GM18508 (cell line): ENCODE measurements around the gene ADCK2.
"Not testable (repeated sequence)": the region's sequence is repeated elsewhere in the genome, so short reads cannot be mapped to it uniquely, and the experiment has no call there.

Experiments
- ATAC-seq: cut with Tn5 transposase; IDR thresholded peaks from one replicate; pipeline ENCODE4 v1.9.1; 2021; ENCODE audit warnings: moderate number of reproducible peaks; ENCODE audit not compliant: insufficient read depth, unreplicated experiment

The ADCK2 gene

GRCh38 chr7:140732416-140732815 lies 59.7 kb downstream of the ADCK2 start:
- no peak for ATAC-seq

- ATAC-seq = no peak
Observed at GRCh38 chr7:140734096-140734495, 61.4 kb downstream of the ADCK2 start.

GRCh38 chr7:140734729-140735128 lies 62.0 kb downstream of the ADCK2 start:
- no peak for ATAC-seq

- no peak for ATAC-seq
Observed at GRCh38 chr7:140738280-140738679, 65.5 kb downstream of the ADCK2 start.

- ATAC-seq = not testable (repeated sequence)
Observed at GRCh38 chr7:140743255-140743654, 70.5 kb downstream of the ADCK2 start.

- ATAC-seq = no peak
Observed at GRCh38 chr7:140744005-140744404, 71.3 kb downstream of the ADCK2 start.
